Cardiac muscle cell (in vitro differentiated cells and primary cell): Measurements from ENCODE around the gene IFRD2. TPM values are rescaled to one million over a fixed set of nuclear protein-coding genes. Genes with fewer than 3 reads are reported as not detected.

Experiments
- DNase-seq, 2 donors: peaks; one replicate each; pipeline versions ENCODE4 v3.0.0 to v3.0.0-alpha.2; 2010 to 2017; ENCODE audit warnings: low read depth in 1 of 2, low spot score in 1 of 2
- H3K27ac ChIP-seq: fragments of 200-600 bp; sonication (generic); 2 replicates; pipeline ENCODE4 v1.5.1; 2016
- H3K27me3 ChIP-seq: fragments of 200-600 bp; sonication (generic); 2 replicates; pipeline ENCODE4 v1.6.0; 2016; ENCODE audit warnings: control low read depth
- H3K36me3 ChIP-seq: fragments of 200-600 bp; sonication (generic); 2 replicates; pipeline ENCODE4 v1.5.1; 2016; ENCODE audit warnings: control low read depth
- H3K4me1 ChIP-seq: fragments of 200-600 bp; sonication (generic); 2 replicates; pipeline ENCODE4 v1.8.1; 2017; ENCODE audit warnings: low read depth, mild to moderate bottlenecking, mixed run types
- H3K4me3 ChIP-seq: fragments of 200-600 bp; sonication (generic); 2 replicates; pipeline ENCODE4 v1.5.1; 2016; ENCODE audit warnings: mild to moderate bottlenecking
- H3K9me3 ChIP-seq: fragments of 200-600 bp; sonication (generic); 2 replicates; pipeline ENCODE4 v1.5.1; 2017; ENCODE audit warnings: low read depth, mild to moderate bottlenecking, control low read depth
- polyA plus RNA-seq: library from polyadenylated mRNA; unstranded; fragments of >200 nt; fragmentation: Nextera tagmentation; extraction: Ambion mirVana; gene quantifications from 2 replicates; pipeline ENCODE4 v1.2.1, GENCODE V29; 2016
- total RNA-seq: library from RNA; depleted of rRNA; stranded (reverse); fragments of >200 nt; gene quantifications from 2 replicates; pipeline ENCODE4 v1.2.3, GENCODE V29; 2016
- TF ChIP-seq, protein P1 (sequence below): IDR thresholded peaks from 2 replicates; pipeline ENCODE4 v1.5.1; 2012; ENCODE audit warnings: low read depth, mild to moderate bottlenecking, low read length

IFRD2 gene
- total and polyA plus RNA-seq, 2 experiments from 2014 or later, result 61.0 to 110 TPM

DNA sequence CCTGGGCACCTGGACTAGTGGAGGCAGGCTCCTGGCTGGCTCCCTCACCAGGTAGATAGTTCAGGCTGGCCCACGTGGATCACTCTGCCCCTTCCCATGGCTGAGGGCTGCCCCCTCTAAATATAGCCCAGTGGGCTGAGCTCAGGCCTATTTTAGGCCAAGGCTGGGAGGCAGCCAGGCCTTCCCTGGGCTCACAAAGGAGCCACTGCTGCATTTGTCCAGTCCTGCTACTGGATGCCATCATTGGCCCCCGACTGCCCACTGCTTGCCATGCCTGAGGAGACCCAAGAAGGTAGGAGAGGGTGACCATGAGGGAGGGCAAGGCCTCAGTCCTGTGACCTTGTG lies 13.4 kb downstream of the IFRD2 start, which contains the start of gene LSMEM2:
Gene LSMEM2, plus strand, starts transcription at position 208 of the 345 bp plus-strand sequence. Its CDS starts 27 bp downstream, at position 235.
- Histone ChIP-seq H3K9me3 (no peaks in the 10 kb centered on the region), H3K4me1 (peaks cover 14% of the 10 kb centered on the region), H3K36me3 (no peaks in the 10 kb centered on the region), H3K4me3 (no peak within 1 kb of the TSS), H3K27me3 (peaks cover 26% of the 10 kb centered on the region), H3K27ac (peak within 1 kb of the TSS; percentile 76)
- TF ChIP-seq, protein P1, sequence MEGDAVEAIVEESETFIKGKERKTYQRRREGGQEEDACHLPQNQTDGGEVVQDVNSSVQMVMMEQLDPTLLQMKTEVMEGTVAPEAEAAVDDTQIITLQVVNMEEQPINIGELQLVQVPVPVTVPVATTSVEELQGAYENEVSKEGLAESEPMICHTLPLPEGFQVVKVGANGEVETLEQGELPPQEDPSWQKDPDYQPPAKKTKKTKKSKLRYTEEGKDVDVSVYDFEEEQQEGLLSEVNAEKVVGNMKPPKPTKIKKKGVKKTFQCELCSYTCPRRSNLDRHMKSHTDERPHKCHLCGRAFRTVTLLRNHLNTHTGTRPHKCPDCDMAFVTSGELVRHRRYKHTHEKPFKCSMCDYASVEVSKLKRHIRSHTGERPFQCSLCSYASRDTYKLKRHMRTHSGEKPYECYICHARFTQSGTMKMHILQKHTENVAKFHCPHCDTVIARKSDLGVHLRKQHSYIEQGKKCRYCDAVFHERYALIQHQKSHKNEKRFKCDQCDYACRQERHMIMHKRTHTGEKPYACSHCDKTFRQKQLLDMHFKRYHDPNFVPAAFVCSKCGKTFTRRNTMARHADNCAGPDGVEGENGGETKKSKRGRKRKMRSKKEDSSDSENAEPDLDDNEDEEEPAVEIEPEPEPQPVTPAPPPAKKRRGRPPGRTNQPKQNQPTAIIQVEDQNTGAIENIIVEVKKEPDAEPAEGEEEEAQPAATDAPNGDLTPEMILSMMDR, result no peak
- DNase-seq, result peak in 1 of 2 donors; percentile 61

DNA sequence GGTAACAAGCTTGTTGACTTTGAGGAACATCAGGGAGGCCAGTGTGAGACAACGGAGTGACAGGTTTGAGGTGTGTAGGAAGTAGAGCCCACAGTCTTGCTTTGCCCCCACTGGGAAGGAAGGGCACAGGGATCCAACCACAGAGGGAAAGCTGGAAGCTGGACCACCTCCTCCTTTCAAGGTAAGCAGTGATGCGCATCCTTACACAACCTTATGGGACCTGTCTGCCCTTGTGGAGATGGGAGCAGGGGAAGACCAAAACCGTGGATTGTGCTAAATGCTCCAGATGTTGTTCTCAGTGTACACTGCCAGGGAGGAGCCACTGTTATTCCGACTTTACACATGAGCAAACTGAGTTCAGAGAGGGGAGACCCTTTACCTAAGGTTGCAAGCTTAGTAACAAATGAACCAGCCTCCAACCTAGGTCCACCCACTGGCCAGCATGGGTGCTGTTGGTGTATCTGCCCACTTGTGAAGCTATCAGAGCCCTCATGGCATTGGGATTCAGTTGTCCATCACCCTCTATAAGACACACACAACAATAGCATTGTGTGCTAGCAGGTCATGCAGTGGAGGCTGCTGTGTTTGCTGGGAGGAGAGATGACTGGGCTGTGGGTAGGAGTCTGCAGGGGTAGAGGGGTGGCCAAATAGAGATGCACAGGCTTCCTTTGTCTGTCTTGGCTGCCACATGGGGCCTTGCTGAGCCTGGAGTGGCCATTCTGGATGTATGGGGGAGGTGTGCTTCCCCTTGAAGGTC lies 13.9 kb downstream of the IFRD2 start:
- no peak for DNase-seq
- H3K4me1 ChIP-seq, result peaks cover 14% of the 10 kb centered on the region
- TF ChIP-seq, protein P1, result no peak
- peak overlapping the region; percentile 76 for H3K27ac ChIP-seq
- no peak overlapping the region for H3K4me3 ChIP-seq
- H3K9me3 ChIP-seq, result no peaks in the 10 kb centered on the region
- H3K27me3 ChIP-seq, result peaks cover 32% of the 10 kb centered on the region
- no peaks in the 10 kb centered on the region for H3K36me3 ChIP-seq

DNA sequence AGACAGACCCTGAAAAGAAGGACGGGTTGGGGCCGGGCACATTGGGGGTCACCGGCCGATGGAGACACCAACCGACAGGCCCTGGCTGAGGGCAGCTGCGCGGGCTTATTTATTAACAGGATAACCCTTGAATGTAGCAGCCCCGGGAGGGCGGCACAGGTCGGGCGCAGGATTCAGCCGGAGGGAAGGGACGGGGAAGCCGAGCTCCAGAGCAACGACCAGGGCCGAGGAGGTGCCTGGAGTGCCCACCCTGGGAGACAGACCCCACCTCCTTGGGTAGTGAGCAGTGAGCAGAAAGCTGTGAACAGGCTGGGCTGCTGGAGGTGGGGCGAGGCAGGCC lies 15.5 kb downstream of the IFRD2 start:
- H3K9me3 ChIP-seq, result no peaks in the 10 kb centered on the region
- peaks cover 14% of the 10 kb centered on the region for H3K4me1 ChIP-seq
- no peak overlapping the region for H3K27ac ChIP-seq
- TF ChIP-seq, protein P1, result no peak
- H3K4me3 ChIP-seq, result no peak overlapping the region
- peaks cover 35% of the 10 kb centered on the region for H3K27me3 ChIP-seq
- no peaks in the 10 kb centered on the region for H3K36me3 ChIP-seq
- DNase-seq, result no peak

DNA sequence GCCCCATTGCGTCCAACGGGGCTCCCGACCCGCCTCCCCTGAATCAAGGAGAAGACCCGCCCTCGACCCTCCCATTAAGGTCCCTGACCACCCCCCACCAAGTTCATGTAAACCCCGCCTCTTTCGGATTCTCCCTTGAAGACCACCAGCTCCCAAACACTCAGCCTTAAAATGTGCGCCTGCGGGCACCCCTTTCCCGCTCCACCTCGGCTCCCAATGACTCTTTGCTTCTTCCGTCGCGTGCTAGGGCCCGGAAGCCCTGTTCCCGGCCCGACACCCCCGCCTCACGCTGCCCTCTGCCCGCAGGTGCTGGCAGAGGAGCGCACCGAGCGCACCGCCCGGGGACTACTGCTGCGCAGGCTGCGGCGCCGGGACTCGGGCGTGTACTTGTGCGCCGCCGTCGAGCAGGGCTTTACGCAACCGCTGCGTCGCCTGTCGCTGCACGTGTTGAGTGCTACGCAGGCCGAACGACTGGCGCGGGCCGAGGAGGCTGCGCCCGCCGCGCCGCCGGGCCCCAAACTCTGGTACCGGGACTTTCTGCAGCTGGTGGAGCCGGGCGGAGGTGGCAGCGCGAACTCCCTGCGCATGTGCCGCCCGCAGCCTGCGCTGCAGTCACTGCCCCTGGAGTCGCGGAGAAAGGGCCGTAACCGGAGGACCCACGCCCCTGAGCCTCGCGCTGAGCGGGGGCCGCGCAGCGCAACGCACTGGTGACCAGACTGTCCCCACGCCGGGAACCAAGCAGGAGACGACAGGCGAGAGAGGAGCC lies 16.1 kb downstream of the IFRD2 start:
- H3K36me3 ChIP-seq, result no peaks in the 10 kb centered on the region
- no peak overlapping the region for H3K4me3 ChIP-seq
- no peak overlapping the region for H3K27ac ChIP-seq
- peaks cover 14% of the 10 kb centered on the region for H3K4me1 ChIP-seq
- DNase-seq, result no peak
- TF ChIP-seq, protein P1, result no peak
- H3K9me3 ChIP-seq, result no peaks in the 10 kb centered on the region
- peaks cover 35% of the 10 kb centered on the region for H3K27me3 ChIP-seq

DNA sequence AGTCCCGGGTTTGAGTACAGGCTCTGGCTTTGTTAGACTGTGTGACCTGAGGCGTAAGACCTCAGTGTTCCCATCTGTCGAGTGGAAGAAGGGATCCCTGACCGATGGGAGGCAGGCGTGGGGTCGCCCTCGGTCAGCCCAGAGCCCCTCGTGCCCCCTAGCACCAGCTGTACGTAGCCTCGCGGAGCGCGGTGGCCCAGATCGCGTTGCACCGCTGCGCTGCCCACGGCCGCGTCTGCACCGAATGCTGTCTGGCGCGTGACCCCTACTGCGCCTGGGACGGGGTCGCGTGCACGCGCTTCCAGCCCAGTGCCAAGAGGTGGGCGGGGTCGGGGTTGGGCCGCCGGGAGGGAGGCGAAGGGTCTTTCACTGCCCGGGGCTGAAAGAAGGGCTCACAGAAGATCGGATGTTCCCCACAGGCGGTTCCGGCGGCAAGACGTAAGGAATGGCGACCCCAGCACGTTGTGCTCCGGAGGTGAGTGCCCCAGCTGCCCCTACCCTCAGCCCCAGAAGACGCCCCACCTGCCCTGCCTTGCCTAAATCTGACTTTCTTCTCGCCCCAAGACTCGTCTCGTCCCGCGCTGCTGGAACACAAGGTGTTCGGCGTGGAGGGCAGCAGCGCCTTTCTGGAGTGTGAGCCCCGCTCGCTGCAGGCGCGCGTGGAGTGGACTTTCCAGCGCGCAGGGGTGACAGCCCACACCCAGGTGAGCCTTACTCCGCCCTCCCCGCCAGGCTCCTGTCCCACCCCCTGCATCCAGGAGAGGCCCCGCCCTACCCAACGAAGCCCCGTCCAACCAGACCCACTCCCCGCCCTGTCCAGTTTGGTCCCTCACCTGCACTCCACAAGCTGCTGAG lies 16.9 kb downstream of the IFRD2 start:
- H3K27ac ChIP-seq, result no peak overlapping the region
- DNase-seq, result peak in 1 of 2 donors; percentile 57
- TF ChIP-seq, protein P1, result no peak
- peaks cover 14% of the 10 kb centered on the region for H3K4me1 ChIP-seq
- H3K4me3 ChIP-seq, result peak overlapping the region; percentile 14
- H3K36me3 ChIP-seq, result no peaks in the 10 kb centered on the region
- peaks cover 35% of the 10 kb centered on the region for H3K27me3 ChIP-seq
- no peaks in the 10 kb centered on the region for H3K9me3 ChIP-seq
